ENCODE results near the gene PRKAG2. TPM values are rescaled to one million over a fixed set of nuclear protein-coding genes. Genes with fewer than 3 reads are reported as not detected.
"Not testable (repeated sequence)": the region's sequence is repeated elsewhere in the genome, so short reads cannot be mapped to it uniquely, and the experiment has no call there.

PRKAG2 gene
- total RNA-seq, 2 experiments from 2014 or later = 16.9 to 18.7 TPM

- no peak for DNase-seq
- CTCF ChIA-PET = no interaction called here
- peaks cover 3% of the 10 kb centered on the region for H3K4me1 Mint-ChIP-seq (ENCODE audit: low read depth)
- no peak overlapping the region for H3K27ac Mint-ChIP-seq
- H3K27me3 Mint-ChIP-seq (ENCODE audit: low read depth) = no peaks in the 10 kb centered on the region
- no peaks in the 10 kb centered on the region for H3K9me3 Mint-ChIP-seq
- no peaks in the 10 kb centered on the region for H3K36me3 Mint-ChIP-seq (ENCODE audit: low read depth)
- intact Hi-C loops (cut with micrococcal nuclease) = no loop called here
- no peak overlapping the region for H3K4me3 Mint-ChIP-seq
Observed at GRCh38 chr7:151800861-151801260, 76.1 kb downstream of the PRKAG2 start.

- no peaks in the 10 kb centered on the region for H3K27me3 Mint-ChIP-seq (ENCODE audit: low read depth)
- CTCF ChIA-PET = no interaction called here
- peaks cover 6% of the 10 kb centered on the region for H3K4me1 Mint-ChIP-seq (ENCODE audit: low read depth)
Observed at GRCh38 chr7:151800391-151800790, 76.5 kb downstream of the PRKAG2 start.

GRCh38 chr7:151799506-151799905 is 77.4 kb downstream of the PRKAG2 start:
- H3K9me3 Mint-ChIP-seq = no peaks in the 10 kb centered on the region
- H3K4me1 Mint-ChIP-seq (ENCODE audit: low read depth) = peaks cover 8% of the 10 kb centered on the region
- DNase-seq = no peak
- no peaks in the 10 kb centered on the region for H3K27me3 Mint-ChIP-seq (ENCODE audit: low read depth)
- intact Hi-C loops (cut with micrococcal nuclease) = no loop called here
- CTCF ChIA-PET = no interaction called here
- H3K27ac Mint-ChIP-seq = no peak overlapping the region
- no peak overlapping the region for H3K4me3 Mint-ChIP-seq
- H3K36me3 Mint-ChIP-seq (ENCODE audit: low read depth) = no peaks in the 10 kb centered on the region

More at GRCh38 chr7:151800391-151800790, 76.5 kb downstream of the PRKAG2 start:
- Mint-ChIP-seq H3K4me3 (no peak overlapping the region), H3K9me3 (no peaks in the 10 kb centered on the region), H3K27ac (no peak overlapping the region), H3K36me3 (ENCODE audit: low read depth) (no peaks in the 10 kb centered on the region)
- intact Hi-C loops (cut with micrococcal nuclease) = no loop called here
- no peak for DNase-seq

GRCh38 chr7:151798851-151799448 is 78.0 kb downstream of the PRKAG2 start:
- Mint-ChIP-seq H3K4me1 (ENCODE audit: low read depth) (peaks cover 10% of the 10 kb centered on the region), H3K27ac (no peak overlapping the region), H3K9me3 (no peaks in the 10 kb centered on the region), H3K27me3 (ENCODE audit: low read depth) (no peaks in the 10 kb centered on the region), H3K36me3 (ENCODE audit: low read depth) (no peaks in the 10 kb centered on the region), H3K4me3 (no peak overlapping the region)
- no peak for DNase-seq
- intact Hi-C loops (cut with micrococcal nuclease) = no loop called here
- CTCF ChIA-PET = interaction anchor here (0.9 kb wide), 1 partner anchor 16 kb away, joined by 3 read pairs; no protein-coding TSS in a partner anchor

GRCh38 chr7:151797667-151798307 is 79.1 kb downstream of the PRKAG2 start:
- peaks cover 10% of the 10 kb centered on the region for H3K4me1 Mint-ChIP-seq (ENCODE audit: low read depth)
- DNase-seq; H3K27ac Mint-ChIP-seq; intact Hi-C loops (cut with micrococcal nuclease); H3K27me3 Mint-ChIP-seq (ENCODE audit: low read depth); H3K9me3 Mint-ChIP-seq; H3K36me3 Mint-ChIP-seq (ENCODE audit: low read depth); H3K4me3 Mint-ChIP-seq: not testable (repeated sequence)
- CTCF ChIA-PET = interaction anchor here (1.5 kb wide), 1 partner anchor 38 kb away, joined by 3 read pairs; no protein-coding TSS in a partner anchor

GRCh38 chr7:151796871-151797537 is 79.9 kb downstream of the PRKAG2 start:
- Mint-ChIP-seq H3K27me3 (ENCODE audit: low read depth) (no peaks in the 10 kb centered on the region), H3K4me3 (no peak overlapping the region), H3K36me3 (ENCODE audit: low read depth) (no peaks in the 10 kb centered on the region), H3K4me1 (ENCODE audit: low read depth) (peaks cover 10% of the 10 kb centered on the region), H3K27ac (no peak overlapping the region), H3K9me3 (no peaks in the 10 kb centered on the region)
- intact Hi-C loops (cut with micrococcal nuclease) = no loop called here
- DNase-seq = no peak
- CTCF ChIA-PET = interaction anchor here (1.5 to 3.2 kb wide), 2 partner anchors 14 to 37 kb away, joined by 3 to 17 read pairs; no protein-coding TSS in a partner anchor

GRCh38 chr7:151796091-151796870 is 80.6 kb downstream of the PRKAG2 start:
- no peak for DNase-seq
- H3K9me3 Mint-ChIP-seq = no peaks in the 10 kb centered on the region
- H3K36me3 Mint-ChIP-seq (ENCODE audit: low read depth) = no peaks in the 10 kb centered on the region
- H3K27me3 Mint-ChIP-seq (ENCODE audit: low read depth) = no peaks in the 10 kb centered on the region
- H3K4me1 Mint-ChIP-seq (ENCODE audit: low read depth) = peaks cover 10% of the 10 kb centered on the region
- no peak overlapping the region for H3K27ac Mint-ChIP-seq
- no peak overlapping the region for H3K4me3 Mint-ChIP-seq
- intact Hi-C loops (cut with micrococcal nuclease) = no loop called here
- CTCF ChIA-PET = interaction anchor here (3.2 kb wide), 1 partner anchor 13 kb away, joined by 17 read pairs; no protein-coding TSS in a partner anchor

- Mint-ChIP-seq H3K36me3 (ENCODE audit: low read depth) (no peaks in the 10 kb centered on the region), H3K9me3 (no peaks in the 10 kb centered on the region), H3K27me3 (ENCODE audit: low read depth) (no peaks in the 10 kb centered on the region), H3K27ac (no peak overlapping the region), H3K4me1 (ENCODE audit: low read depth) (peaks cover 10% of the 10 kb centered on the region), H3K4me3 (no peak overlapping the region)
- CTCF ChIA-PET = interaction anchor here (3.2 kb wide), 1 partner anchor 12 kb away, joined by 17 read pairs; no protein-coding TSS in a partner anchor
- peak; percentile 81 for DNase-seq
- intact Hi-C loops (cut with micrococcal nuclease) = no loop called here
Observed at GRCh38 chr7:151795168-151795811, 81.6 kb downstream of the PRKAG2 start.

- no peaks in the 10 kb centered on the region for H3K27me3 Mint-ChIP-seq (ENCODE audit: low read depth)
- CTCF ChIA-PET = interaction anchor here (3.2 kb wide), 1 partner anchor 12 kb away, joined by 17 read pairs; no protein-coding TSS in a partner anchor
- DNase-seq = no peak
- H3K36me3 Mint-ChIP-seq (ENCODE audit: low read depth) = no peaks in the 10 kb centered on the region
- H3K27ac Mint-ChIP-seq = no peak overlapping the region
- H3K9me3 Mint-ChIP-seq = no peaks in the 10 kb centered on the region
- intact Hi-C loops (cut with micrococcal nuclease) = no loop called here
- peaks cover 10% of the 10 kb centered on the region for H3K4me1 Mint-ChIP-seq (ENCODE audit: low read depth)
- H3K4me3 Mint-ChIP-seq = no peak overlapping the region
Observed at GRCh38 chr7:151794508-151795167, 82.3 kb downstream of the PRKAG2 start.

GRCh38 chr7:151793991-151794507 is 82.9 kb downstream of the PRKAG2 start:
- Mint-ChIP-seq H3K27ac (no peak overlapping the region), H3K9me3 (no peaks in the 10 kb centered on the region), H3K4me3 (no peak overlapping the region), H3K36me3 (ENCODE audit: low read depth) (no peaks in the 10 kb centered on the region), H3K27me3 (ENCODE audit: low read depth) (no peaks in the 10 kb centered on the region), H3K4me1 (ENCODE audit: low read depth) (peaks cover 14% of the 10 kb centered on the region)
- intact Hi-C loops (cut with micrococcal nuclease) = no loop called here
- CTCF ChIA-PET = interaction anchor here (3.2 kb wide), 1 partner anchor 11 kb away, joined by 17 read pairs; no protein-coding TSS in a partner anchor
- no peak for DNase-seq

GRCh38 chr7:151793531-151793951 is 83.4 kb downstream of the PRKAG2 start:
- intact Hi-C loops (cut with micrococcal nuclease) = no loop called here
- Mint-ChIP-seq H3K36me3 (ENCODE audit: low read depth) (no peaks in the 10 kb centered on the region), H3K27ac (no peak overlapping the region), H3K9me3 (no peaks in the 10 kb centered on the region), H3K27me3 (ENCODE audit: low read depth) (no peaks in the 10 kb centered on the region), H3K4me1 (ENCODE audit: low read depth) (peaks cover 14% of the 10 kb centered on the region), H3K4me3 (no peak overlapping the region)
- CTCF ChIA-PET = no interaction called here
- DNase-seq = no peak
